NCI-H2029 treated with DMSO at 0.1 percent for 48 hours (cell line): ENCODE results near the gene ZBTB20.
A peak's percentile ranks its signal among the peaks of the same experiment; 100 is the strongest.

Experiments
- DNase-seq: peaks from one replicate; lab custom pipeline; 2025; lab: John Stamatoyannopoulos, UW

Gene ZBTB20

DNA sequence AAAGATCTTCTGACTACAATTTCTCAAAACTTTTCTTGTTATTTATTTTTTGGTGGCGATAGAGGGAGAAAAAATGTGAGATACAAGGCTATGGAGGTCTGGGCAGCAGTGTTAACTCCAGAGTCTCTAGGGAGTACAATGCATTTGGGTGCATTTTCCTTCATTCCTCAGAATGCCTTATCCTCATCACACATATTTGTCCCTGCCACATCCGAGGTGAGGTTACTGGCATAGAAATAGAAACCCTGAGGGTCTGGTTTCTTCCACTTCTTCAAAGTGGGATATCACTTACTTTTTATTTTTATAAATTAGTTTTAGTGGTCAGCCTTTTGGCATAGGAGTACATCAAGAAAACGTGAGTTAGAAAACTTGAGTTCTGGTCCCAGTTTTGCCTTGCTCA lies 702.9 kb downstream of the ZBTB20 start:
- no peak for DNase-seq

DNA sequence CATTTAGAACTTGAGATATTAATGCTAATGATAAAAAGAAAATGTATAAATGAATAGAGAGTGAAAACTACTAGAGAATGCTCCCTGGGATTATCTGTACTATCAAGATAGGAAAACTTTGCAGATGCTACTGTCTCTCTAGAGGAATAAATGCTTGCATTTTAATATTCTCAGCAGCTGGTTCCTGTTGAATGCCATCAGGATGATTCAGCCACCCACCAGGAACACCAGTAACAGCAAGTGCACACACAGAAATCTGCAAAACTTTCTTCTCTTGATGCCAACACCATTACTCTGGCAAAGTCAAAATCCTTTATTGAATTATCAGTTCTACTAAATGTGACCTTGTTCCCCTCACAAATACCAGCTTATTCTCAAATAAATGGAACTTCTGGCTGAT lies 704.8 kb downstream of the ZBTB20 start:
- no peak for DNase-seq

DNA sequence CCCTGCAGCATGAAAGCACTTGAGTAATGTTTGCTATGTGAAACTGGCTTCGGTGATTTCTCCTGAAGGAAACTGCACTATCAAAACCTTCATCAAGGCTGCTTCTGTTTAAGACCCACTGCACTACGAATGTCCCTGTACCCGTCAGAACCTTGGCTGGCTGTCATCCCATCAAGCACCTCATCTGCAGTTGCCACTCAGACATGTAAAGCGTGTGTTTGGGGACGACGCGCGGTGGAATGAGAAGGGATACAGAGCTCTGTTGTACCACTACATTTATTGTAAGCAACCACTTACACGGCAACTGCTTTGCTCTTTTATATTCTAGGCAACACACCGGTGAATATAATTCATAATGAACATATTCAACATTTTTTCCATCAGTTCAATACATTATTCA lies 705.7 kb downstream of the ZBTB20 start:
- no peak for DNase-seq

DNA sequence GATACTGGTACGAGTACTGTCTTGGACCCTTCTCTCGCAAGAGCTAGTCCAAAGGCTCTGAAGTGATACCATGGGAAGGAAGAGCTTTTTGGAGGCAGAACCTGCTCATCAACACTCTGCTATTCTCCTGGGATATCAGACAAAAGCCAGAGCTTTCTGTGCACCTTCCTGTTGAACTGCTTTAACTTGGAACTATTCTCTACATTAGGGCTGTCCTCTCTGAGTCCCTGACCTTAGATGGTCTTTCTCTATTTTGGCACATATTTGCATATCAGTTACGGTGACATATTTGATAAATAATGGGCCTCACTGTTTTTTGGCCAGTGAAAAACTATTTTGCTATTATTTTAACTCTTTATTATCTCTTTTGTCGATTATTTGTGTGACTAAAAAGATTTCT lies 706.4 kb downstream of the ZBTB20 start:
- DNase-seq = no peak

DNA sequence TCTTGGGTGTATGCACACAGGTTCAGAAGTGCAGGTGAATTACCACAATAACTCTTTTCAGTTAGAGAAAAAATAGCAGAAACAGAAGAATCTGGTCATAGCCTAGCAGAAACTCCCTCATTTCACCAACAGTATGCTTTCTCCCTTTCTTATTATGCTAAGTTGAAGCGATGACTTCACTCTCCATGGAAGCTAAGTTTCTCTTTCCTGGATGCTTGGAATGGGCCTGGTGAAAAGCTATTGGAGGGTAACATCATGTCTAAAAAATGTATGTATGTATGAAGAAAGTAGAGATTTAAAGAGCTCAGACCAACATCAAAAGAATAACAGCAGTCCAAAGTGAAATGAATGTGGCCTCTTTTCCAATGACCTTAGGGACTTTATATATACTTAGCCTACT lies 707.8 kb downstream of the ZBTB20 start:
- DNase-seq = no peak

DNA sequence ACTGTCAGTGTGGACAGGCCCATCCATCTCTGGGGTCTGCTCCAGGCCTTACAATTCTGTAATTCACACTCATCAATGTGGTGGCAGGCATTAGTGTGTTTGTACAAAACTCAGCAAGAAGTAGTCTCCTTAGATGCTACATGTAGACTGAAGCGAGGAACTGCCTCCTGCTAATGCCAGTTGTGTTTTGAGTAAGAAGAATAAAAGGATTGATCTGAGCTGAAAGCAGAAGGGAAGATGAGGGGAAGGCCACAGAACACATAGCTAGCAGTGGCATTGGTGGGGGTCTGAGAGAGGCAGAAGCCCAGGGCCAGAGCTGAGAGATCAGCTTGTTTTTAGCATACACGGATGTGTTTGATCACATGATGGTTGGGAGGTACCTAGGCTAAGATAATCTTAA lies 709.2 kb downstream of the ZBTB20 start:
- no peak for DNase-seq

DNA sequence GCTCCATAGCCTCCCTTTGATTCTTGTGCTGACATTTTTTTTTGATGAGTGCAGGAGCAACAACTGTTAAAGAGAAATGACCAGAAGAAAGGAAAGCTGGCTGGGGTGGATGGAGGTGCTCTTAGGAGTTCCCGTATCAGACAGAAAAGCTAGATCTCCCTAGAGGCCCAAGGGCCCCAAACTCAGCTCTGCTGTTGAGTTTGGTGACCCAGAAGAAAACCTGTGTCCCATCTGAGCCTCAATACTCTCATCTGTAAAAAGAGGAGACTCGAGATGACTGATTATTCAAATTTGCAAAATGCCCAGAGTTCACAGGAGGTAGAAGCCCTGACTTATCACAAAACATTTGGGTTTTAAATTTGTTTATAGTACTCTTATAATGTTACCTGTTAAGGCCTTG lies 710.9 kb downstream of the ZBTB20 start:
- no peak for DNase-seq

DNA sequence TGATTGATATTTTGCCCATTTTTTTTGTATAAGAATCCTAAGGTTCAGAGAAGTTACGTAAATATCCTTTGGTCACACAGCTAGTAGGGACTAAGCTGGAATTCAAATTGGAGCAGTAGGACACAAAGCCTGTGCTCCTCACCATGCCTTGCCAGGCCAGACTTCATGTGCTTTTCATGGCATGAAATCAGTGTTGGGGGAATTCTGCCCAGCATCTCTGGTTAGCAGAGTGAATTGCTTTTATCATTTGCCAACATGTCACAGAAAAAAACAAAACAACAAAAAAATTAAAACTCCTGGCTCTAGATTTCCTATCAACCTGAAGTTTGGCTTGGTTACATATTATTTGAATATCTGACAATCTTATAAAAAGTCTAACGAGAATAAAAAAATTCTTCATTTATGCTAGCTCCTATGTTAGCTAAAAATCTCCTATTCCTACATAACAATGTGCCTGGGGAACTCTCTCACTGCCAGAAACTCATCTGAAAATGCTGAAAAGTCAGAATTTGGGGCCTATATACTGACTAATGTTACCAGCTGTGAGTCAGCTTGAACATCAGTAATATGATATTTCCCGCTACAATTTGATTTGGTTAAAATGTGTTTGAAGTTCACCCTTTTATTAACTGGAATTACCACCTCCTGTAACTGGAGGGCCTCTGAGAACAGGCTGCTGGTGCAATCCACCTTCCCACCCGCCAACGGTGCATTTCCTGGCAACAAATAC lies 711.5 kb downstream of the ZBTB20 start:
- no peak for DNase-seq

DNA sequence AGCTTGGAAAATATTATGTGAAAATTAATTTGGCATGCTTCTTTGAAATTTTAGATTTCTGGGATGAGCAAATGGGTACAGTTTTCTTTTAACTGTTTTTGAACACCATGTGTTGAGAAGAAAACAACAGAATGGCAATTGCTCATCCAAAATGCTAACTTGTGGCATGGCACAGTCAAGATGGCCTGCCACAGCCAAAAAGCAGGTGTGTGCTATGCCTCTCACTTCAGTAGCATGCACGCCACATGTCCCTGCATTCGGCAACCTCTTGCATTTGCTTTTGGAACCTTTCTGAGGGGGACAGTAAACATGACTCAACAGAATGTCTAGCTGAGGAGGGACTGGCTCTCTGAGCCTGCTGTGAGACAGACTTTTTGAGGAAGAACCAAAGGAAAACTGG lies 714.8 kb downstream of the ZBTB20 start:
- no peak for DNase-seq

DNA sequence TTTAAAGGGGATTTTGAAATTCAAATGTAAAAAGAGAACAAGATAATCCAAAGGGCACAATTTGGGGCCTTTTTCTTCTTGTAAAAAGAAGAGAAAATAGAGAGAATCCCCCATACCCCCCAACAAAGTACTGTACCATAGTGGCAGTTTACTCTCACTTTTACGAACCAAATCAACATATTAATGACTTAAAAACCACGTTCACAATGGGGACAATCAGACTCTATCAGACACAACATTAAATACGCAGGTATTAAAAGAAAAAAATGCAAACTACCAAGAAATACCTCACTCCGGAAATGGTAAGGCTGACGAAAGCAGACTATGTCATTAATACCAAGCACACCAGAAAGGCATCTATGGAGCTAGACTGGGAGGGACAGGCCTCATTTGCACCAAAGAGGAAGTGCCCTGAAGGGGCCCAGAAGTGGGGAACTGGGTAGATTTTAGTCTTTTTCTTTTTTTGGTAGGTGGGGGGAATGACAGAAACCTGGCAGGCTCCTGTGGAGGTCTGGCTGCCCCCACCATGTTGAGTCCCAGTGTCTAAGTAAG lies 719.0 kb downstream of the ZBTB20 start:
- no peak for DNase-seq

DNA sequence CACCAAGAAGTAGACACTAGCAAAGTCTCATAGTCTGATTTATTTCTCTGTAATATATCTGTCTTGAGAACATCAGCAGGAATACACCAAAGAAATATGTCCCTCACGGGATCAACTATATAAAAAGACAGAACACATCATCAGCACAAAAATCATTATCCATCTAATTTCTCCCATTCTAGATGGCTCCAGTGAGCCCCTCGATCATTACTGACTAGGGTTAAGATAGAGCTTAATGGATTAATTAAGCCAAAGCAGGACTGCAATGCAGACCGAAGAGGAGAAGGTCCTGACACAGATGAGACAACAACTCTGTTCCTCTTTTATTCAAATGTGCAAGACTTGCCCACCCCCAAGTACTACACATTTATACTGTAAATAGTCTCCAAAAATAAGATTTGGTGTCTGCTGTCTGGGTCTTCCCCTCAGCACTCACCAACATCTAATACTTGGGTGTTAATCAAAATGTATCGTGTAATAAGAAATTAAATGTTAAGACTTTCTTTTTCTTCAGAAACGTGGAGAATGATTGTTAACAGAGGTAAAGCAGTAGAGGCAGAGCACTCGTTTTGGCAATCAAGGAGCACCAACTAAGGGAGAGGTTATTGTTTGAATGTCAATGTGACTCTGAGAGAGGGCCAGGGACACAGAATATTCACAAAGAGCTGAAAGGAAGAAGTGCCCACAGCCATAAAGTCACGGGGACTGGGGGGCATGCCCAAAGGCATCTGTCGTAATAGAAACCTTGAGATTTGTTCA lies 719.6 kb downstream of the ZBTB20 start:
- DNase-seq = no peak

DNA sequence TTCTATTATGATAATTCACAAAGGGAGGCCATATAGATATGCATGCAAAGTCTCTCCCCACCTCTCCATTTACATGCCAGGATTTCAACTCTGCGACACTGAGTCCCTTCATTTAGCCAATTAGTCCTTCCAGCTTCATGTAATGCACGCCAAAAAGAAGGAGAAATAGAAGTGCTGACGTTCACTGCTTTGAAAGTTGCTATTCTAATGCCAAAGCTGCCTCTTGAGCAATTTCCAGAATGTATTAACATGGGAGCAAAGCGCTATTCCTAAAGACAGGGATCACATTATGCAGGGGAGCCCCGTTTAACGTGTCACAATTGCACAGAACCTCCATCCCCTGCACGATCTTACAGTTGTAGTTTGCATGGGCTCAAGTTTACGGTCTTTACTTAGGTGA lies 722.8 kb downstream of the ZBTB20 start:
- DNase-seq = no peak

DNA sequence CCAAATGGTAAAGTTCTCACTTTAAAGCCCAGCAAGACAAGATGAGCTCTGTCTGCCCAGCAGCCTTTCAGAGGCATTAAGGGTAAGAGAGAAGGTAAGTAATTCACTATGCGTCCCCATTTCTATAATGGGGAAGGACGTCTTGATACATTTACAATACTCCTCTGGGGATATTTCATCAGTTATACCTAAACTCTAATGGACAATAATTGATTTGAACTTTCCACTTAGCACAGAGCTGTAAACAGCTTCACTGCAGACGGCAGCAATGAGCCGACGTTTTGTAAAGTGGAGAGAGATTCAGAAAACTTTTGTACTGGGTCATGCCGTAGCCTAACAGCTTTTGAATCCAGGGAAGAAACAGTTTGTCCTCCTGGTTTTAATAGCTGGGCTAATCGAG lies 725.9 kb downstream of the ZBTB20 start:
- no peak for DNase-seq

DNA sequence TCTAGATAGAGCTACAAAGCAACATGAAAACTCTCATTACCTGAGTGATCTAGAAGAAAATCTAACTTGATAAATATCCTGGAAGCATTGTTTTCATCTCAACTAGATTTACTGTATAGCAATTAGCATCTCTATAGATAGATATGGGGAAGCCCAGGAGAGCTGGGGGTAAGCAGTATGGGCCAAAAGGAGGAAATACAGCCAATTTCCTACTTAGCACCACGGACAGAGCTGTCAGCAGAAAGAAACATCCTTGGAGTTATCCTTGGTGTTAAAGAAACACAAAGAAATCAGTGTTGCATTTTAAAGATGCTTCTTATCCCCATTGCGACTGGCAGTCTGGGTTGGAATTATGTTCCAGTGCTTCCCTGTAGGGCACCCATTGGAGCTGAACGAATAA lies 727.0 kb downstream of the ZBTB20 start:
- no peak for DNase-seq

DNA sequence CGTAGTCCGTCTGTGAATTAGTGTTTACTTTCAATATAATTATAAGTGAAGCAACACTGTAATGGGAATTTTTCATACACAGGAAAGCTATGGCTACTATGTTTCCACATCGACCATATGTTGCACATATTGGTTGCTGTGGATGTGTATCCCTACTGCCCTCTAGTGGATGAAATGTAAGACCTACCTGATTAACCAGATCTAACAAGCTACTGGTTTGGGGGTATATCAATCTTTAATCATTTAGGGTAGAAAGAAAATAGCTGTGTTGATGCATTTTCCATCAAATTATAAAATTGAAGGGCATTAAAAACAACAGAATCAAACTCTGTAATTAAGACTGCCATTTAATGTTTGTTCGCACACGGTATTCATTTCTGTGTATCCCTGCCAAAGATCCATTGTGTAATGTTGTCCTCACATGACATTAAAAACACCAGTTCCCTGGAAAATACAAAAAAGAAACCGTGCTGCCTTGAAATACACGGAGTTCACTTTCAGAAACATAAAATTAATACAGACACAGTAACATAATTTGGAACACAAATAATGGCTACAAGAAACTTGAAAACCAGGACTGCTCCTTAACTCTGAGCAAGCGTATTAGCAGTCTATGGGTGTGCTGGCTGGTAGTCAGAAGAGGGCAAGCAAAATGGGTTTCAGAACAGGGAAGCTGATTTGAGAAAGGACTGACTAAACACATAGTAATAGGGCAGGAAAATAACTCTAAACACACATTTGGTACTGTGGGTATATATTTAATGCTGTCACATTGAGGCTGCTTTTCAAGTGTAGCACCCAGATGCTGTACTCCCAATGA lies 728.2 kb downstream of the ZBTB20 start:
- DNase-seq = peak; percentile 86

DNA sequence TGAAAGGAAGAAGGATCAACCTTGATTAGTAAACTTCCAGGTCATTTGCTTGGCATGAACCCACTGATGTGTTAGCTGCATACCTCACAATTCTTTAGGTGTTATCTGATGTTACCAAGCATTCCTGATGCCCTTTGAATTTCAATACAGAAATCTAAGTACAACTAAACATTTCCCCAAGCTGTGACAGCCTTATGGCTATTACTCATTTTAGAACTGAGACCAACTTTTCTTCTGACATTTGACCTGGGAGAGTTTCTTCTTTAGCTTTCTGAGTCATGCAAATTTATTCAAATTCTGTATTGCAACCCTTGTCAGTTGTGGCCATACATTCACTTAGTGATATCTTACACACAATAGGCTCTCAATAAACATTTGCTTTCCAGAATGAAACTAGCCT lies 729.0 kb downstream of the ZBTB20 start:
- no peak for DNase-seq

DNA sequence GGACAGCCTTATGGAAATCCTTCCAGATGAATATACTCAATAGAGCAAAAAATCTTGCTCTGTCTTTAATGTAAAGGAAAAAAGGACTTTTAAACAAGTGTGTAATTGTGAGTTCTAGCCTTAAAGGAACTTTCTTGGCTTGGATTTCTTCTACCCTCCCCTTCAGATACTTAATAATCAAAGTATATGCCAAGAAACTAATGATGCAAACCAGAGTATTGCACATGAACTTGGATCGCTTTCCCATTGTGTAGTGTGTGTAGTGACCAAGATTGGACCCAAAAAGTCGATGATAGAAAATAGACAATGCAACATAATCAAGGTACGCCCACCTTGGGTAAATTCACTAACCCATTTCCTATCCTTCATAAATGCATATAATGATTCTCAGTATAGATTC lies 729.4 kb downstream of the ZBTB20 start:
- no peak for DNase-seq

DNA sequence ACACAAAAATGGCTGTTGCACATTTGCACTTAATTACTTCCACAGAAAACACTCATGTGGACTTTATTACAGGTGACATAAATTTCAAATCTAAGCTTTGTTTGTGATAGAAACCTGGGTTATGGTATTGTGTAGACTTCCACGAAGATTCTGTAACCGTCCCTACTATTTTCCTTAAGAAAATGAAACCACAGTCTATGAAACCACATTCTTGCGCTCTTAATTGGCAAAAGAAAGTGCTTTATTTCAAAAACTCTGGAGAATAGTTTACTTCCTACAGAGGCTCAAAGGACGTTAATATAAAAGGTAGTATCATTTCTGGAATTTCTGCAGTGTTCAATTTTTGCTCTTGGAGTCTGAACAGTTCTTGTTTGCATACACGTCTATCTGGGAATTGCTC lies 729.8 kb downstream of the ZBTB20 start:
- no peak for DNase-seq

DNA sequence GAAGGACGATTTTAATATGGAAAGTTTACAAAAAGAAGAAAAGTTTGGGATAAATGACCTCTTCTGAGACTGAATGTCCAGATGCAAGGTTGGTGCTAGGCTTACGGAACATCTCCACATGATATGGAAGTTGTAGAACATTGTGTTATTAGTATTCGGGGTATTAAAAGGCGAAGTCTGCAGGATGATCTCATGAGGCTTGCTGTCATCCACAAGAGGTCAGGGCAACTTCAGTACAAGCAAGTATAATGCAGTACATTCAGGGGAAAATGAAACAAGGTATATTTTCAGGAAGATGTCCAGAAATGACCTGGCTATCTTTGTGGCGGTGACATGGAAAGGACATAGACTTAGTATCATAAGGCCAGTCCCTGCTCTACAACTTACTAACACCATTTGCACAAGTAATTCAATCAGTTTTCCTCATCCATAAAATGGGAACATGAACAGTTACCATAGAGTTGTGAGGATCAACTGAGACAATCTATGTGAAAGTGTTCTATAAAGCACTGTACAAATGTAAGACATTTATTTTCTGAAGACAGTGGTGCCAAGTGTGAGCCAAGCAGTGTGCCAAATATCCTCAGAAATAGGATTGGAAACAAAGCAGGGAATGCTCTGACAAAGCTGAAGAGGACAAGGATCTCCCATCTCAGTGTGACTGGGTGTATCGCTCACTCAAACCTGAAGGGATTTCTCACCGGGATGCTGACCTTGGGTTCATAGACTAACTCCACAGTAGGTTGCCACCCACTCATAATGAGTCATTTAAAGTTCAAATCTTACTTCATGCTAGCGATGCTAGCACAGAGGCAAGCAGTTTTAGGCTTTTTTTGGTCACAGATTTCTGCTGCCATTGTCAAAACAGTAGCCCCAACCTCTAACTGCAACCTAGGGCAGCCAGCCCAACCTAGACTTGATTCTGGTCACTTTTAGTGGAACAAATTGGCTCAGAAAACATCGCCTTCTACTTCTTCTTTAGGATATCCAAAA lies 735.0 kb downstream of the ZBTB20 start:
- DNase-seq = no peak

DNA sequence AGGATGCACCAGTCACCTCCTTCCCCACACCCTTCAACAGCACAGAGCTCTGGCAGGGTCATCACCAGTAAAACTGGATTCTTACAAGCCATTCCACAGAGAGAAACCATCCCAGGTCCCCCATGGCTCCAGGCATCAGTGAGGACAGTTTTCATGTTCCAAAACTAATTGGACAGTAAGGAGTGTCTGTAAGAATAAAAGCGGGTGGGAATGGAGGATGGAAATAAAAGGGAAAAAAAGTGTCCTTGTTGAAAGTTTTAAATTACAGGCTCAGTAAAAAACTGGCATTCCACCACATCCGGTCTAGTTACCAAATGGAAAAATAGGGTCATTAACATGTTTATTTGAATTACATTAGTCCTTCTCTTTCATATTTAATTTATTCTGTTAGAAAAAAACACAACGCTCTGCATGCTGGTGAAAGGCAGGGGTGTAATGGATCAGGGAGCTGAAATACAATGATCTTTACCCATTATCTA lies 735.9 kb downstream of the ZBTB20 start:
- DNase-seq = no peak
